Activated CD8-positive, alpha-beta memory T cell treated with anti-CD3 and anti-CD28 coated beads, Interleukin-2, amount 50 U/mL, for 24 hours (primary cell): ENCODE results near the gene SORL1-AS1.
"Not testable (repeated sequence)": the region's sequence is repeated elsewhere in the genome, so short reads cannot be mapped to it uniquely, and the experiment has no call there.

ENCODE experiments used
- DNase-seq: peaks from one replicate; pipeline ENCODE4 v3.0.0-alpha.2; 2020; ENCODE audit errors: extremely low read depth

SORL1-AS1 gene

DNA sequence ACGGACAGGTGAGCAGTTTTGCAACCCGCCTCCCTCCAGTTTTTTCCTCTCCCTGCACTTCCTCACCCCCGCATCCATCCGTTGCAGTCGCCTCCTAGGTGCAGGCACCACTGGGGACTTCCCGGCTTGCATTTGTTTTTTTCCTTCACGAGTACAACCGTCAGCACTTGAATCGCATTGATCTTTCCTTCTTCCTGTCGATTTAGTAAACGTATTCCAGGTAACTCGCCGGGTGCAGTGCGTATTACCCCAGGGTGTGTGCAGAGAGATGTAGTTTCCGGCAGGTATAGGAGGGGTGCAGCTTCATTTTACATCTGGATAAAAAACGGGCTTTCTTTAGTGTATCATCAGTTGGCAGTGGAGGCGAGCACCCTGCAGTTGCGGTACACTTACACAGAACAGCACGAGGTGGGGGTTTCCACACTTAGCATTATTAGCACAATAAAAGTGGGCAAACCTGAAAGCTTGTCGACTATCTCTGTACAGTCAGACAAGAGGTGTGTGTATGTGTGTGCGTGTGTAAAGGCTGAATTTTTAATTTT is at the start of gene SORL1-AS1:
TSS of gene SORL1-AS1 (minus strand) at position 359 of the 542 bp plus-strand sequence.
- no peak for DNase-seq

DNA sequence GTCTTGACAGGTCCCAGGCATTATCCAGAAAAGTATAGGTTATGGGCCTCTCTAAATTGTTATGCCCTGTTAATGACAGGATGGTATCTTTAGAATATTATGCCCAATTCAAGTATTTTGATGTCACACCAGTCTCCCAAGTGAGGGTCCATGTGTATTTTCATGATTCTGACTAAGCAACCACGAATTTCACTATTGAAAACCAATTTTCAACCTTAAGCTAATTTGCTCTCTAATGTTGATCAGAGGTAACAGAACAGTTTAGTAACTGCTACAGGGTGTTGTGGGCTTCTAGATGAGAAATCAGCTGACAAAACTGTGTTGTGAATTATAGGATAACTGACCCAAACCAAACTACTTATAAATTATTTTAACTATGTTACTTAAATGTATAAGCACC is 48.0 kb upstream of the SORL1-AS1 start:
- no peak for DNase-seq

DNA sequence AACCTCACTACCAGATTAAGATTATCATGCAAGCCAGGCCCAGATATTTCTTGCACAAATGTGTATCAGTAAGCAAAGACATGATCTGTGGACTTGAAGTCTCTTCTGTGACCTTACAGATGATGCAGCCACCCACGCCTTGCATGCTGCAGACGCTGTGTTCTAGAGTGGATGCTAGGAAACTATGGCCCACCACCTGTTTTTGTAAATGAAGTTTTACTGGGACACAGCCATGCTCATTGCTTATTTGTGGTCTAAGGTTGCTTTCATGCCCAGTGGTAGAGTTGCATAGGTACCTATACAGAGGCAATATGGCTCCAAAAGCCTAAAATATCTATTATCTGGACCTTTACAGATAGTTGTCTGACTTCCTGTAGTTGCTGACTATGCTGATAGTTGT is 47.5 kb upstream of the SORL1-AS1 start:
- DNase-seq: no peak

DNA sequence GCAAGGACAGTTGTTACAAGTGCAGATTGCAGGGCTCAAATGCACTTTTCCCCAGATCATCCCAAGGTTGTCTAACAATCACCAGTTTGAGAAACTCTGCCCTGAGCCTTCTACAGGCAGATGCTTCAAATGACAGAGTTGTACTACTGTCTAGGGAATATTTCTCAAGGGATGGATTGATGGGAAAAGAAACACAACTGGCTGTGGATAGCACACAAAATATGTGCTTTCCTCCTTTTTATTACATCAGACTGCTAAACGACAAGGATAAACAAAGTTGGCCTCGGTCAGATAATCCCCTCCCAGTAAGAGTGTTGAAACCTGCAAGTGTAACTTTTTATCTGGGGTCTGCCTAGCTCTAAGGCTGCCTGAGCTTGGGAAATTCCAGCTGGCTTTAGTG is 46.6 kb upstream of the SORL1-AS1 start:
- no peak for DNase-seq

DNA sequence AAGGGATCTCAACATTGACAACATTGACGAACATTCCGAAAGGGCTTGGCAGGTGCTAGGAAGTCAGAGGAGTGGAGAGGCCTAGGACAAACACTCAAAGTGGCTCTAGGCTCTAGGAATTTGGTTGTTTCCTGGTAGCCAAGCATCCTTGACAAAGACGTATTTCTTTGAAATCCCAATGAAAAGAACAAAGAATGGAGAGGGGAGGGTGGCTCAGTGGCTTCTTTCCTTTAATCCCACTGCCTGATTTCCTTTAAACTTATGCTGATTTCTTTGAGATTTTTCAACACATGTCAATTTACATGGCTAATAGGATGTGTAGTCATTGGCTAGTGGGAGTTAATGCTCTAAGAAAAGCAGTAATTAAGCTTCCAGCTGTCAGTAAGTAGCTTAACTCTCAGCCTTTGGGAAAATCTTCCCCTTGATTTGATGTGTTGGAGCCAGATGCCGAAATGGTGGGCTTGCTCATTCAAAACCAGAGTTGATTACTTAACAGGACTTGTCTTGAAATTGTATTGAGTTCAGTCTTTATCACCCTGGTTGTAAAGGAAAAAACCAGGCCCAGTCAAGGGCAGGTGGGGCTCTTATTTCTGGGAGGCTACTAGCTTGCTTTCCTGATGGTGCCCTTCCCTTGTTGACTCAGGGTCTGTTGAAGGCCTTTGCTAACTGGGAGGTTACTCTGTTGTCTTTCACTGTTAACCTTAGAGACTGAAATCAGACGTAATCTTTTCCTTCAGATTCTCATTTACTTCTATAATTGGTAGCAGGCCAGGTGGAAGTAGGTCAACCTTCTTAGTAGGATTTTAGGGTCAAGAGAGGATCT is 44.6 kb upstream of the SORL1-AS1 start:
- DNase-seq: no peak

DNA sequence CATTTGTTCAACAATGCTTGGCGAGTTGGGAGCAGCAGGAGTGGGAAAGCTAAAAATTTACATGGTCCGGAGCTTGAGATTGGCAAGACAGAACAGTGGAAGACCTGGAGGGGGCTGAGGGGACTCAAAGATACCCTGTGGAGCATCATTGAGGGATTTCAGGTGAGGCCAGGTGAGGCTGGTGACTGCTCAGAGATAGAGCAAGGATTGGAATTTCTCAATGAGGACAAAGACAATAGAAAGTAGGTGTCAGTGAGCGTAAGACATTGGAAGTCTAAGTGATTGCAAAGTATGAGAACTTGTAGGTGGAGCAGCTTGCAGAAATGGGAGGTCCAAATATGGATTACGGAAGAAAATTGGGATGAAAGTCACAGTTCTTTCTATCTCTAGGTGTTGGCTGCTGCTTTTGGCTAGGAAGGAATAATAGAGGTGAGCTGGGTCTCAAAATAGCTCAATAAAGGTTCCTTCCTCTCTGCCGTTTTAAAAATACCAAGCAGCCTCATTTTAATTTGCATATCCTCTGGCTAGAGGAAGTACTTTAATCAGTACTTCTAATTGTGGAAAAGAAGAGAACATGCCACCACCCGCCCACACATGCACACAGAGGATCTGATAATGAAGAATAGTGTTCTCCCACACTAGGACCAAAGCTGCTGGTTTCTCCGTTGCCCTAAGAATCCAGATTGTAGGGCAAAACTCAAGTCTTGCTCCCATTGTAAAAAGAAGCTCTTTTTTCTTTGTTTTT is 41.8 kb upstream of the SORL1-AS1 start:
- DNase-seq: peak; percentile 36

DNA sequence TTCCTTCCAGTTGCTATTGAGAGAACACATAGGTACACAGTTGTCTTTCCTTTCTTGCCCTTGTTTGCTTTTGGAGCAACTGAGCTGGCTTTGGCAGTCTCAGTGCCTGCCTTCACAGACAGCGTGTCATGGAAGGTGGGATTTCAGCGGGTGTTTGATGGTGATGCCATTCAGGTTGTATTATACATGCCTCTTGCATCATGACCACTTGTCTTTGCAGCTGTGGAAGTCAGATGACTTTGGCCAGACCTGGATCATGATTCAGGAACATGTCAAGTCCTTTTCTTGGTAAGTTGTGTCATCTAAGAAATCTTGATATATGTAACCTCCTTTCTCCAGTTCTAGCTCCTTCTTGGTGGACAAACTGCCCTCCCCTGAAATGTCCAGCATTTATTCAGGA is 37.1 kb upstream of the SORL1-AS1 start:
- DNase-seq: no peak

DNA sequence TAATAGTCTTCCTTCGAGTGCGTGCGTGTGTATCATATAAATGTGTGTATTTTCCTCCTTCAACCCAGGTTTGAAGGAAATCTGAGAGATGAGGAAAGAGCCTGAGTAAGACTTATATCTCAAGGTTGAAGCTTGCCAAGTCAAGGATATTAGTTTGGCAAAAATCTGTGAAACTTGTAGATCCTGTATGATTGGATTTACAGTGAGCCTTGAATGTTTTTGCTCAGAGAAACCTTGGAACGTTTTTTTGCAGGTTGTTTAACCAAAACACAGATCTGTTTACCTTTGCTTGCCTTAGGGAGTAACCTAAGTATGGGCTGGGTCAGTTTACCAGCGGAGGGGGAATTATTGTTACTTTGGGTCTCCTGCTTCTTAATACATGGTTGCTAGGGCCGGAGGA is 35.9 kb upstream of the SORL1-AS1 start:
- DNase-seq: no peak

DNA sequence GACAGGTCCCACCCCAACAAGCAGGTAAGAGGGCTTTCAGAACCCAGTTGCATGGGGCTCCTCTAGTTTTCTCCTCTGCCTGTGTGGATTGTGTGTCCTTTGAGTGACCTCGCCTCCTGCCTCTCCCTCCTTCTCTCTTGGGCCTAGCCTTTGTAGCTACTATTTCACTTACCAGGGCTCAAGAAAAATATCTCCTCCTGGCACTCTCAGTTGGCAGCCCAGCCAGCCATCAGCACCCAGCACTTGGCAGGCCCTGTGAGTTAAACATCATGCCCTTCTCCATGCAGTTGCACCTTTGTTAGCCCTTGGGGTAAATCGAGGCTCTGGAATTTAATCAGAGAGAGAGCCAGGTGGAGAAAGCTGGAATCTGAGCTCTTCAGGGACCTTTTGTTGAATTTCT is 35.4 kb upstream of the SORL1-AS1 start:
- no peak for DNase-seq

DNA sequence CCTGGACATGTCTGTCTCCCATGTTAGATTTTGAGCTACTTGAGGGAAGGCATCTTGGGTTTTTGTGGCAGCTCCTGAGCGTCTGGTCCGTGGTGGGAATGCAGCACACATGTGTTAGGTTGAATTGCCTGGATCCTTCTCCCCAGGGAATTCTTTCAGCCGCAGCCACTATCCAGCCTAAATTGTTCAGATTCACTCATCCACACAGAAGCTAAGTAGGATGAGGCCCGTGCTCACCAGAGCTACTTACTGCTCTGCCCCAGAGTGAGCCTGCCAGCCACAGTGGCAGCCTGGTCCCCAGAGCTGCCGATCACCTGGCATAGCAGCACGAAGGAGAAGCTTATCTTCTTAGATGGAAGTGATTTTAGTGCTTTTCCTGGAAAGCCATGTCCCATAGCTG is 34.4 kb upstream of the SORL1-AS1 start:
- no peak for DNase-seq

DNA sequence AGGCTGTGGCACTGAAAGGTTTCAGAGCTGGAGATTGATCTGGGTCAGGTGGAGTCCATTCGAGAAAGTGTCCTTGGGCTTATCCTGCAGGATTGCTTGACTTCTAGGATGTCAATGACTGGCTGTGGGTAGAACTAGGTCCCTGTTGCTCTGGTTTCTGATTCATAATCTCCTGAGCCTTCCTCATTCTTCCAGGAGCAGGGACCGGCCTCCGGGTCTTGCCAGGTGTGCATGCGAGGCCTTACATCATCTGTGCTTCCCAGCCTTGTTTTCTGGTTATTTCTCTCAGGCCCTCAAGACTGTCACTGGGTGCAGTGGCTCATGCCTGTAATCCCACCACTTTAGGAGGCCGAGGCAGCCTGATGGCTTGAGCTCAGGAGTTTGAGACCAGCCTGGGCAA is 33.3 kb upstream of the SORL1-AS1 start:
- no peak for DNase-seq

DNA sequence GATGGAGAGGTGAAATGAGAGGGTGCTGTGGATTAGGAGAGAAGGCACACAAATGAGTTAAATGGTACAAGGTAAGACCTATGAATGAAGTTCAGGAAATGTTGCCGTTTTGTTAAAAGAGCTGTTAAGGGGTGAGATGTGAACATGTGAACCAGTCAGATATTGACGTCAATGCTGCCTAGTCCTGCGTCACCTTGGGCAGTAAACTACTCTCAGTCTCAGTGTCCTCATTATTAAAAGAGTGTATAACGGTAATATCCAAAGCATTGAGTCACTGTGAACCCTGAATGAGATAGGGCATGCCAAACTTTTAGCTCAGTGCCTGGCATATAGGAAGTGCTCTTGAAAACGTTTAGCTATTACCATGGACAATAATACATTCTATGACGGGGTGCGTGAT is 32.4 kb upstream of the SORL1-AS1 start:
- DNase-seq: no peak

DNA sequence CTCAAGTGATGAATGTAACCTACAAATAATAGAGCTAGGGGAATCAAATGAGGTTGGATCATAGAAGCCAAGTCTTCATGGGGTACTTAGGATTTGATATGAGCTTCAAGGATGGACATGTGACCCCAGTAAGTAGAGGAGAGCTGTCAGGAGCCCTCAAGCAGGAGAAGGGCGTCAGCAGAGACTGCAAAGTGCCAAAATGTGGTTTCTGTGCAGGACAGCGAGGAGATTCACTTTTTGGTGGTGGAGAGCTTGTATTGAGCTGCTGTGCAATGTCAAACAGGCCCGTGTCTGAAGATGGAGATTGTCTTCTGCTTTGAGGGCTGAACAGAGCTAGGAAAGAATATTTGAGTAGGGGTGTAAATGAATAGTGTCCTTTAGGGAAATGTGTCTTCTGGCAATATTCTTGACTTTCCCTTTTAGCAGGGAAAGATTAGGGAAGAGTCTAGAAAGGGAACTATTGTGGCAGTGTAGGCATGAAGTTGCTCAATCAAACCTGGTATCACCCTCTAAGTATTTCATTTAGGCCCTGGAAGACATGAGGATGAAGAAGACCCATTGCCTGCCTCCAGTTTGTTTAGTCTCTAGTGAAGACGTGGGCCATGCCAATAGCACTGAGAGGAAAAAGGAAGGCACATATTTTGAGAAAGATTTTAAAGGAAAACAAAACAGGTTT is 31.2 kb upstream of the SORL1-AS1 start:
- DNase-seq: no peak

DNA sequence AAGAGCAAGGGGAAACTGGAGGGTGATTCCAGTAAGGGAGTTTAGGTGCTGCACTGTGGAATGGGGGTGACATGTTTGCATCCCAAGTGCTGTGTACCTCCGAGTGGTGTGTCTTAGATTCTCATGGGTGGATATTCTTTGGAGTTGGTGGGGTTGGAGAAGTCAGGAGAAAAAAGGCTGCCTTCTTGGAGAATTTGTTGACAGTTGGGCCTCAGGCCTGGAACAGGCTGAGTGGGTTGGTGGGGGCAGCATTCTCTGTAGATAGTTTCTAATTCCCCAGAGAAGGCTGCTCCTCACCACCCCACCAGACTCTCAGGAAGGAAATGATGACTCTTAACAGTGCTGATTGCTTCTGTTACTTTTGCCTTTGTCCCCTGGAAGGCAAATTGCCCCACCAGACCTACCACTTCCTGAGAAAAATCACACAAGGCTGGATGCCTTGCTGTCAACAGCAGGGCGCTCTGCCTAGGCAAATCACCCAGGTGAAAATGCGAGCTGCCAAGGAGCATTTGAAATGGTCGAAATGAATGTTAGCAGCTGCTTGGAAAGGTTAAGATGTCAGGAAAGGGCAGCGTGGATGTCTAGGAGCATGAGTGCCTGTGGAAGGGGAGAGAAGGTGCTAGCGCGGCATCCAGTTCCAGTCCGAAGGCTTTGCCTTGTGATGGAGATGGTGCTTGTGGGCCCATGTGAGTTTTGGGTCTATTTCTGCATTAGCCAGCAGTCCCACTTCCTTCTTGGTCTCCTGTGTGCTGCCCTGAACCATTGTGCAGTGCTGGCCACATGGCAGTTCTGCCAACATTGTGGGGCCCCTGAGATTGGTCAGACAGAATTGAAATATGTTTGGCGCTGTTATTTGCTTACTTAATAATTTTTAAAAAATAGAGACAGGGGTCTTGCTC is 29.7 kb upstream of the SORL1-AS1 start:
- peak; percentile 32 for DNase-seq

DNA sequence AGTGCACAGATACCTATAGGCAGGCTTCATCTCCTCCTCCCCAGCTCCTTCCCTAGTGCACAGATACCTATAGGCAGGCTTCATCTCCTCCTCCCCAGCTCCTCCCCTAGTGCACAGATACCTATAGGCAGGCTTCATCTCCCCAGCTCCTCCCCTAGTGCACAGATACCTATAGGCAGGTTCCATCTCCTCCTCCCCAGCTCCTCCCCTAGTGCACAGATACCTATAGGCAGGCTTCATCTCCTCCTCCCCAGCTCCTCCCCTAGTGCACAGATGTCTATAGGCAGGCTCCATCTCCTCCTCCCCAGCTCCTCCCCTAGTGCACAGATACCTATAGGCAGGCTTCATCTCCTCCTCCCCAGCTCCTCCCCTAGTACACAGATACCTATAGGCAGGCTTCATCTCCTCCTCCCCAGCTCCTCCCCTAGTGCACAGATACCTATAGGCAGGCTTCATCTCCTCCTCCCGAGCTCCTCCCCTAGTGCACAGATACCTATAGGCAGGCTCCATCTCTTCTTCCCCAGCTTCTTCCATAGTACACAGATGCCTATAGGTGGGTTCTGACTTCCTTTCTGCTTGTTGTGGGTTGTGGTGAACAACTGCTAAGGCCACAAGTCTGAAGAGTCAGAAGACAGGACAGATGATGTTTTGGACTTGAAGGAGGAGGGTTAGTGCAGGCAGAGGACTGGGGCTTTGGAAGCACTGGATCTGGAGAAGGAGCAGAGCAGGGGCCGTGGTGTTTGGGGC is 28.9 kb upstream of the SORL1-AS1 start:
- not testable (repeated sequence) for DNase-seq

DNA sequence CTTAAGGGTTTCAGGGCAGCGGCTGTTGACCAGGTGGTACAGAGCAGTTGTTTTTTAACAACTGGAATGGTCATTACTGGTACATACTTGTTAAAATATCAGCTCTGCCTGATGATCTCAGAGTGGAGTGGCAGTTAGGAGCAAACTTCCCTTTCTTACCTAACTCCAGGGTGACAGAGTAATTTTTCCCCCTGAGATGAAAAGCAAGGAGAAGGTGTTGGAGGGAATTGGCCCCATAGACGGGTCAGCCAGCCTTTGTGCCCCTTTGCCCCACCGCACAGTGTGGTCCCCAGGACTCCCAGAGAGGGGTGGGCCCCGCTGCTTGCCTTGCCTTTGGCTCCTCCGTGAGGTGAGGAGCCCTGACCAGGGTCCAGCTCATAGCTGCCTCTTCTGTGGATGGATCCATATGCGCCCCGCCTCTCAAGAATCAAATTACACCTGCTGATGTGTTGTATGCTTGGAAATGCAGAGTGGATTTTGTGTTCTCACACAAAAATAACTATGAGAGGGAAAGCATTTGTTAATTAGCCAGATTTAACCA is 27.0 kb upstream of the SORL1-AS1 start:
- no peak for DNase-seq

DNA sequence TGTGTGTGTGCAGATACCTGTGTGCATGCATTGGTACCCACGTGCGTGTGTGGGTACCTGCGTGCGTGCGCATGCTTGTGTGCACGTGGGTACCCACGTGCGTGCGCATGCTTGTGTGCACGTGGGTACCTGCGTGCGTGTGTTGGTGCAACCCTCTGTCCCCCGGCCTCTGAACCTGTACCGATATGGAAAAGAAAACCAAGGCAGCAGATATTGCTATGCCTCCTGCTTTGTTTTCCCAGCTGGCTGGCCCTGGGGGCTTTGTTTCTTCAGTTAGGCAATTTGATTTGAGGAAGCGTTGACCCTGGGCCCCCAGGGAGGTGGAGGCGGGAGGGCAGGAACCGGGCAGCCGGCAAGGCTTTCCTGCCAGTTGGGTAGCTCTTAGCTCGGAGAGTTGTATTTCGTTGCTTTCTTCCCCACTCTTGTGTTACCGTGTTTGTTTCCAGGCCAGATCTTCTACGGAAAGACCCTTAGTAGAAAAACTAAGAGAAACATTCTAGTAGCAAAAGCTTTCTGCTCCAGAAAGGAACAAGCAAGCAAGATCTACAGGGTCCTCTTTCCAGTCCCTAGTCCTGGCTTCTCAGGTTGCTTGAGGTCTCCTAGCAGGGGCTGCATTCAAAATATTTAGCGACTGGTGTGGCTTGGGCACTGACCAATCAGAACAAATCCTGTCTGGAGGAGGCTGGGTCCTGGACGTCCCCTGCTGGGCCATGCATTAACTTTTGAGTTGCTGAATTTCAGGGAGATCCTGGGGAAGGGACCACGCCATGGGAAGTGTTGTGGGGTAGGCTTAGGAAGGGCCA is 26.3 kb upstream of the SORL1-AS1 start:
- DNase-seq: no peak

DNA sequence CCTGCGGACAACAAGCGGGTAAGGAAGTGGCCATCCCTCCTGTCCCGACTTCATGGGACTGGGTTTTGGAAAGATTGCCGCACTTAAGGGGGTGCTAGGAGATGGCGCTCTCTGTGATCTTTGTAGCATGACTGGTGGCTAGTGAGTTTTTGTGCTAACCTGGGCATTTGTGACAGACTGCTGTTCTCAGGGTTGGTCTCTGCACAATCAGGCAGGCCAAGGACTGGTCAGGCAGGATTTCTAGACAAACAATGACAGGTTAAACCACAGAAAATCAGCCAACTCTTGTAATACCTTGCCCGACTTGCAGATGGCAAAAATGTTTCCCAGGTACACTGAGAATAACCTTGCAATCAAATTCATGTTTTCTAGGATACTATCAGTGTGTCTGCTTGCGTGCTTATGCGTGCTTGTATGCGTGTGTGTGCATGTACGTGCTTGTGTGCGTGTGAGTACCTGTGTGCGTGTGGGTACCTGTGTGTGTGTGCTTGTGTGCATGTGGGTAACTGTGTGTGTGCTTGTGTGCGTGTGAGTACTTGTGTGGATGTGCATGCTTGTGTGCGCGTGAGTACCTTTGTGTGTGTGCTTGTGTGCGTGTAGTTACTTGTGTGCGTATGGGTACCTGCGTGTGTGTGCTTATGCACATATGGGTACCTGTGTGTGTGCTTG is 25.6 kb upstream of the SORL1-AS1 start:
- DNase-seq: no peak
